Activated CD8-positive, alpha-beta memory T cell treated with anti-CD3 and anti-CD28 coated beads for 1 hour (primary cell): Measurements from ENCODE around the gene WDR18.

Experiments used
- DNase-seq, 2 donors: peaks; one replicate each; pipeline ENCODE4 v3.0.0-alpha.2; 2020; ENCODE audit warnings: low read depth in 1 of 2; ENCODE audit errors: extremely low read depth in 1 of 2

WDR18 gene

DNA sequence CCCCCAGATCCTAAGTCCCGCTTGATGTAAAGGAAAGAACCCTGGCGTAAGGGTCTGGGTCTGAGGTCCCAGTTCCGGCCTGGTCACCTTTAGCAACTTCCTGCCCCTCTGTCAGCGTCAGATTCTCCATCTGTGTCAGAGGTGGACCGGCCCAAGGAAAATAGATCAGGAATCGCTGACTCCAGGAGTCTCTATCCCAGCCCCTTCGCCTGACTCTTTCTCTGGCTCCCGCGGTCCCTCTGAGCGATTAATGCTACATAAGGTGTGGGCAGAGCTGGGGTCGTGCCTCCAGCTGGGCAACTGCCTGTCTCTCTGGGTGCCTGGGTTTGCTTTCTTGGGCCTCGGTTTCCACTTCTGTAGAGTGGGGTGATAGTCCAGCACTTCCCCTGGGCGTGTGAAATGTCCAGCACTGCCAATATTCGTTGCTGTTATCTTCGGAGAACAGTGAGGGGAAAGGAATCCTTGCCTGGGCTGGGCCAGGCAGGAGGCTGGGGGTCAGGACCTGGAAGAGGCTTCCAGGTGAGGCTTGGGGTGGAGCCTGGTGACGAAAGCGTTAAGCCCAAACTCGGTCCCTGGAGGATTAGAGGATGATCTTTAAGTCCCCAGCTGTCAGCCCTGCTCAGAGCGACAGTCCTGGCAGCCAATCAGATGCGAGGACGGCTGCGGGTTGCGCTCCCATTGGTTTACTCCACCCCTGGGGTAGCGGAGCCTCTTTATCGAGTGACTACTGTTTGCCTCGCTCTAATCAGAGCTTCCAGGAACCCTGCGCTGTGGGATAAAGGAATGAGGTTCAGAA lies 56.5 kb downstream of the WDR18 start:
- peak; percentile 77 to 83 for DNase-seq

GRCh38 chr19:1041272-1041834 lies 57.2 kb downstream of the WDR18 start:
- no peak for DNase-seq

- DNase-seq: no peak
These were observed 57.9 kb downstream of the WDR18 start for GRCh38 chr19:1041835-1042685.

DNA sequence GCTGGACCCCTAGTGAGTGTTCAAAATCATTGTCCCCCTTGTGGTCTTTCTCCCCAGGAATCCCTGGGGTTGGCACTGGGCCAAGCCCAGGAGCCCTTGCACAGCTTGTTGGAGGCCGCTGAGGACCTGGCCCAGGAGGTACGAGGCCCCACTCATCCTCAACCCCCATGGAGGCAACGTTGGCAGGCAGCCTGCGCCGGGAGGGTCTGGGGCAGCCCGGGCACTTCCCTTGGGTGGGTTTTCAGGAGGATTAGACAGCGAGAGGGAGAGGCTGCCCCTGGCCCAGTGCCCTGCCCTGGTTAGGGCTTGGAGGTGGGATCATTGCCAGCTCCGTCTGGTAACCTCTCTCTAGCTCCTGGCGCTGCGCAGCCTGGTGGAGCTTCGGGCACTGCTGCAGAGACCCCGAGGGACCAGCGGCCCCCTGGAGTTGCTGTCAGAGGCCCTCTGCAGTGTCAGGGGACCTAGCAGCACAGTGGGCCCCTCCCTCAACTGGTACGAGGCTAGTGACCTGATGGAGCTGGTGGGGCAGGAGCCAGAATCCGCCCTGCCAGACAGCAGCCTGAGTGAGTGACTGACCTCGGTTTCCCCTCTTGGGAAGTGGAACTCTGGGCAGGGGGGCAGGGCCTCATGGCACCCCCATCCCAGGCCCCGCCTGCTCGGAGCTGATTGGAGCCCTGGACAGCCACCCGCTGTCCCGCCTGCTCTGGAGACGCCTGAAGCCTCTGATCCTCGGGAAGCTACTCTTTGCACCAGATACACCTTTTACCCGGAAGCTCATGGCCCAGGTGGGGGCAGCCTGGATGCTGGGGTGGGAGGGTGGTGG lies 58.8 kb downstream of the WDR18 start:
- DNase-seq: no peak
